ENCODE data around the gene MYO16. TPM values are rescaled to one million over a fixed set of nuclear protein-coding genes. Genes with fewer than 3 reads are reported as not detected.

Gene MYO16
- total RNA-seq, 1 donor from 2014 or later: not detected

DNA sequence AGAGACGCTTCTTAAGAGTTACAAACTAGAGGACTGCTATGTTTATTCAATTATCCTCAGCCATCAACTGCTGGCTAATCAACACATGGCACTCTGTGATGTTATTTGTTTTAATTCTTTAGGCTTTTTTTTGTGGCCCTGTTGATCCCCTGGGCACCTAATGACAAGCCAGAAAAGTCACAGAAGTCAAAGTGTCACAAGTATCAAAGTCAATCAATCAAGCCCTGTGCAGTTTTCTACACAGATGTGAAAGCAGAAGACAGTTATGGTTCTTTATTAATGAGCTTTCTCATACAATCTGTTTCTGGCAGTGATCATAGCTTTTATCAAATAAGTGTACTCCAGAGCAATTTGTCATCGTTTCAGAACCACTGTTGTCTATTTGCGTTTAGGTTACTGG, 34.3 kb downstream of the MYO16 start:
- DNase-seq (ENCODE audit: low read depth) (no peak), FAIRE-seq (no peak)
- Histone ChIP-seq H3K4me3 (ENCODE audit: low read depth, low read length) (no peak overlapping the region), H3K36me3 (ENCODE audit: control insufficient read depth, insufficient read depth, low read length) (no peaks in the 10 kb centered on the region), H3K27me3 (ENCODE audit: control insufficient read depth, insufficient read depth, low read length) (no peaks in the 10 kb centered on the region)
- TF ChIP-seq, protein P1, sequence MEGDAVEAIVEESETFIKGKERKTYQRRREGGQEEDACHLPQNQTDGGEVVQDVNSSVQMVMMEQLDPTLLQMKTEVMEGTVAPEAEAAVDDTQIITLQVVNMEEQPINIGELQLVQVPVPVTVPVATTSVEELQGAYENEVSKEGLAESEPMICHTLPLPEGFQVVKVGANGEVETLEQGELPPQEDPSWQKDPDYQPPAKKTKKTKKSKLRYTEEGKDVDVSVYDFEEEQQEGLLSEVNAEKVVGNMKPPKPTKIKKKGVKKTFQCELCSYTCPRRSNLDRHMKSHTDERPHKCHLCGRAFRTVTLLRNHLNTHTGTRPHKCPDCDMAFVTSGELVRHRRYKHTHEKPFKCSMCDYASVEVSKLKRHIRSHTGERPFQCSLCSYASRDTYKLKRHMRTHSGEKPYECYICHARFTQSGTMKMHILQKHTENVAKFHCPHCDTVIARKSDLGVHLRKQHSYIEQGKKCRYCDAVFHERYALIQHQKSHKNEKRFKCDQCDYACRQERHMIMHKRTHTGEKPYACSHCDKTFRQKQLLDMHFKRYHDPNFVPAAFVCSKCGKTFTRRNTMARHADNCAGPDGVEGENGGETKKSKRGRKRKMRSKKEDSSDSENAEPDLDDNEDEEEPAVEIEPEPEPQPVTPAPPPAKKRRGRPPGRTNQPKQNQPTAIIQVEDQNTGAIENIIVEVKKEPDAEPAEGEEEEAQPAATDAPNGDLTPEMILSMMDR (IDR thresholded peaks at IDR 0.05; ENCODE audit: insufficient read depth, low read length, severe bottlenecking): no peak

DNA sequence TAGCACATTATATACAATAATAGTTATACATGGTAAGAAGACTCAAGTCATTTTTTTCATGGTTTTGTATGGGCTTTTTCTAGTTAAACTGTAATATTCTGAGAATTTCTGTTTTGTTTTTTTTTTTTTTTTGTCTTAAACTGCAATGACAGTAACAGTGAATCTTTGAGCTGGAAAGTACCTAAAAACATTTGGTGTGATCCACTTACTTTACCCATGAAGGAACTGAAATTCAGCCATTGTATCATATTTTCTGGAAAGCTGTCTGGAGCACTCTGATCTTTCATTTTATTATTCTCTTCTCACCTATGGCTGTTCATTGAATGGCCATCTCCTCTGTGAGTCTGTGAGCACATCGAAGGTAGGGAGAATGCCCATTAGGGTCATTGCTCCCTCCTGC, 37.8 kb downstream of the MYO16 start:
- H3K27me3 ChIP-seq (ENCODE audit: control insufficient read depth, insufficient read depth, low read length): no peaks in the 10 kb centered on the region
- TF ChIP-seq, protein P1 (IDR thresholded peaks at IDR 0.05; ENCODE audit: insufficient read depth, low read length, severe bottlenecking): no peak
- FAIRE-seq: no peak
- no peak for DNase-seq (ENCODE audit: low read depth)
- H3K4me3 ChIP-seq (ENCODE audit: low read depth, low read length): no peak overlapping the region
- H3K36me3 ChIP-seq (ENCODE audit: control insufficient read depth, insufficient read depth, low read length): no peaks in the 10 kb centered on the region

DNA sequence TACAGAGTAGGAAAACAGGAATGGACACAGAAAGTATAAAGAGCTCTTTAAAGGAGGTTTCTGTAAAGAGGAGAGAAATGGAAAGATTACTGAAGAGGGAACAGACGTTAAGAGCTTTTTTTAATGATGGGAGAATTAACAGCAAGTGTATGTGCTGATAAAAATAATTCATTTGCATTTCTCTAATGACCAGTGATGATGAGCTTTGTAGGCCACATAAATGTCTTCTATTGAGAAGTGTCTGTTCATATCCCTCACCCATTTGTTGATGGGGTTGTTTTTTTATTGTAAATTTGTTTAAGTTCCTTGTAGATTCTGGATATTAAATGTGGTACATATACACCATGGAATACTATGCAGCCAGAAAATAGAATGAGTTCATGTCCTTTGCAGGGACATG, 40.0 kb downstream of the MYO16 start:
- Histone ChIP-seq H3K27me3 (ENCODE audit: control insufficient read depth, insufficient read depth, low read length) (no peaks in the 10 kb centered on the region), H3K4me3 (ENCODE audit: low read depth, low read length) (no peak overlapping the region), H3K36me3 (ENCODE audit: control insufficient read depth, insufficient read depth, low read length) (no peaks in the 10 kb centered on the region)
- DNase-seq (ENCODE audit: low read depth): no peak
- TF ChIP-seq, protein P1 (IDR thresholded peaks at IDR 0.05; ENCODE audit: insufficient read depth, low read length, severe bottlenecking): no peak
- FAIRE-seq: no peak

DNA sequence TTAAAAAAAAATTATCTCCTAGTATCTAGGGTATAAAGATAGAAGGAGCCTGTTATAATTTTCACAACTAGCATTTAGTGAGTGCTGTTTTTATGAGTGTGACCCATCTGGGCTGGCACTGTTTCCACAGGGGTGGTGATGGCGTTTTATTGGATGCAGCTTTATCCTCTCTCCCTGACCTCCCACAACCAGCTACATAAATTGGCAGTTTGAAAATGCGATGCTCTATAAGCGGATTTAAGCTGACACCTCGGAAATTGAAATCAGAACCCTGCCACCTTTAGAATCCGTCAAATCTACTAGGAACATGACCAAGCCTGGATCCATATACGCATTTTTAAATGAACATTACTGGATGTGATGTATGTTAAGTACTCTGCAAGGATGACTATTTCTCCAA, 44.9 kb downstream of the MYO16 start:
- TF ChIP-seq, protein P1 (IDR thresholded peaks at IDR 0.05; ENCODE audit: insufficient read depth, low read length, severe bottlenecking): no peak
- H3K4me3 ChIP-seq (ENCODE audit: low read depth, low read length): no peak overlapping the region
- H3K36me3 ChIP-seq (ENCODE audit: control insufficient read depth, insufficient read depth, low read length): no peaks in the 10 kb centered on the region
- no peak for FAIRE-seq
- no peaks in the 10 kb centered on the region for H3K27me3 ChIP-seq (ENCODE audit: control insufficient read depth, insufficient read depth, low read length)
- DNase-seq (ENCODE audit: low read depth): no peak

DNA sequence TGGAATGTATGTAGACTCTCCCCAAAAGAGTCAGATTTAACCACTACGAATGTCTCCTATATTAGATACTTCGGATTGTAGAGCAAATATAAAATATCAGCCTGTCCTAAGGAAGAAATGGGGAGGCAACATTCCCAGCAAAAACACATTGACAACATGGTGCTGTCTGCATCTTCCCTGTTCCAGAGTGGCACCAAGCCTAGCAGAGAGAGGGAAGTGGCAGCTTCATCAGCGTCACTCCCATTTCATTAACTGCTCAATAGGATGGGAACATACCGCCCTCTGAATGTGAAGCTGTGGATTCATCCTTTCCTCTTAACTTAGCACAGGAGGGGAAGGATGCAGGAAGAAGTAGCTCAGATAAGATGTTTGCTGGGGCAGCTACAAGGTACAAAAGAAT, 45.4 kb downstream of the MYO16 start:
- TF ChIP-seq, protein P1 (IDR thresholded peaks at IDR 0.05; ENCODE audit: insufficient read depth, low read length, severe bottlenecking): no peak
- FAIRE-seq: no peak

DNA sequence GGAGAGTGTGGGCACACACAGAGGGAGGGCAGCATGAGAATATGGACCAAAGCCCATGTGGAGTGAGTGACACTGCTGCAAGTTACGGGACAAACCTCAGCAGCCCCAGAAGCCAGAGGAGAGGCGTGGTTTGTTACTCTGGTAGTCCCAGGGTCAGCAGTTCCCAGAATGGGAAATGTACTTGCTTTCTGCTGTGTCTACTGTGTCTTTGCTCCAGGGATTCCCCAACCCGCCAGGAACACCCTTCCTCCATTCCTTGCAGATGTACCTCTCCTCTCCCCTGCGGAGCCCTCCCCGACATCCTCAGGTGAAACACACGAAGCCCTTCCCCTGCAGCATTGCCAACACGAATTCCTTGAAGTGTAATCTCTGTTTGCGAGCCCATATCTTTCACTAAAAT, 47.2 kb downstream of the MYO16 start:
- FAIRE-seq: no peak
- no peaks in the 10 kb centered on the region for H3K27me3 ChIP-seq (ENCODE audit: control insufficient read depth, insufficient read depth, low read length)
- TF ChIP-seq, protein P1 (IDR thresholded peaks at IDR 0.05; ENCODE audit: insufficient read depth, low read length, severe bottlenecking): no peak
- no peak for DNase-seq (ENCODE audit: low read depth)
- no peaks in the 10 kb centered on the region for H3K36me3 ChIP-seq (ENCODE audit: control insufficient read depth, insufficient read depth, low read length)
- H3K4me3 ChIP-seq (ENCODE audit: low read depth, low read length): no peak overlapping the region

More for the DNA sequence above, 45.4 kb downstream of the MYO16 start:
- Histone ChIP-seq H3K36me3 (ENCODE audit: control insufficient read depth, insufficient read depth, low read length) (no peaks in the 10 kb centered on the region), H3K4me3 (ENCODE audit: low read depth, low read length) (no peak overlapping the region), H3K27me3 (ENCODE audit: control insufficient read depth, insufficient read depth, low read length) (no peaks in the 10 kb centered on the region)
- no peak for DNase-seq (ENCODE audit: low read depth)
